Fibroblast of skin of scalp (primary cell): ENCODE measurements around the gene ZFR. TPM values are rescaled to one million over a fixed set of nuclear protein-coding genes. Genes with fewer than 3 reads are reported as not detected.
"Not testable (repeated sequence)": the region's sequence is repeated elsewhere in the genome, so short reads cannot be mapped to it uniquely, and the experiment has no call there.

Experiments
- DNase-seq: peaks from one replicate; pipeline ENCODE4 v3.0.0-alpha.2; 2013
- polyA plus RNA-seq, 2 experiments: library from polyadenylated mRNA; unstranded; fragments of 120-200 nt; gene quantifications; one replicate each; pipeline ENCODE4 v1.2.1, GENCODE V29; 2013; ENCODE audit not compliant: insufficient read length in 2 of 2

The ZFR gene
- 64.3 TPM for polyA plus RNA-seq (2013, experiment 1 of 2; ENCODE audit: insufficient read length)
- polyA plus RNA-seq (2013, experiment 2 of 2; ENCODE audit: insufficient read length): 69.4 TPM

DNA sequence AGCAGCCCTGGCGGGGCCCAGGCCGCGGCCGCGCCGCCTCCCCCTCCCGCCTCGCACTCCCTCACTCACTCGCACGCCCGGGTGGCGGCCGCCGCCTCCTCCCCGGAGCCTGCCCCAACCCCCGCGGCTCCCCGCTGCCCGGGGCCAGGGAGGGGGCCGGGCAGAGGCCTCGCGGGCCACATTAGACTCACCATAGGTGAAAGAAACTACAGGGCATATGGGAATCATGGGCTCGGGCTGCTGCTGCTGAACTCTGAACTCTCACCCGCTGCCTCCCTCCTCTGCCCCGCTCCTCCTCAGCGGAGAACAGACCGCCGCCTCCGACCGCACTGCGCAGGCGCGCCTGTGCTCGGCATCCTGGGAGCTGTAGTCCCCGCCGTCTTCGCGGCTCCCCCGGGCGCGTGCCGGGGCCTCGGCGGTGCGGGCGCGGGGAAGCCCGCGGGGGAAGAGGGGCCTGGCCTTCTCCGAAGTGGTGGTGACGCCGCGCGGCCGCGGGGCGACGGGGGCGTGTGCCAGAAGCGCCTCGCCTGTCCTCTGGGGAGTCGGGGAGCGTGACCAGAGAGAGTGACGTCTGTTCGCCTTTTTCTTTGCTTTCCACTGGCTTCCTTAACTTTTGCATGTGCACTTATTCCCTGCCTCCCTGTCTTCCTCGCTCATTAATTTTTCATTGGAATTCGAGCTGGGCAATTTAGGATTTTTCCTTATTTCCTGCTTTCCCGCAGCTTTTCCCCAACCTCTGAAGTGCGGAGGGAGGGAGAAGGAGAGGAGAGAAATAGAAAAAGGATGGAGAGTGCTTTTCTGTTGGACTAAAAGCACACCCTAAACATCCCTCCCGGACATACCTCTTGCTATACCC, at the start of gene ZFR:
Gene ZFR, minus strand, starts transcription at position 310 of the 856 bp plus-strand sequence. Its CDS starts 82 bp downstream, at position 228.
- peak; percentile 91 for DNase-seq

DNA sequence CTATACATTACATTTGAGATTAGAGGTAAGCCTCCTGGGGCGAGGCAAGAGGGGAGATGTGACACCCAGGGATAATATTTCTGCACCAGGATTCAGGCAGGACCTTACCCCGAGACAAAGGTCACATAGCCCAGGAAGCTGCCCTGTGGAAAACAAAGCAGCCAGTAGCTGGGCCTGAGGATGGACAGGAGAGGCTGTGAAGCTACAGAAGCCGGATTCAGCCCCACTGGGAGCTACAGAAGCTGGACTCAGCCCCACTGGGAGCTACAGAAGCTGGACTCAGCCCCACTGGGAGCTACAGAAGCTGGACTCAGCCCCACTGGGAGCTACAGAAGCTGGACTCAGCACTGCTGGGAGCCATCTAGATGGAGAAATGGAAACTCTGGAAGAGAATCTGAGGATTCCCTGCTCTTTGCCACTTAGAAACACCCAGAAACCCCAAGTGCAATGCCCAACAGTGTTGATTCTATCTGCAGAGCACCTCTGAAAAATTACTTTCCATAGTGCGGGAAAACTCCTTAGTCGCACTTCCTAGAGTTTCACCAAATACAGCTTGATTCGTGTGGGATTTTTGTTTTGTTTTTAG, 46.5 kb upstream of the ZFR start:
- no peak for DNase-seq

DNA sequence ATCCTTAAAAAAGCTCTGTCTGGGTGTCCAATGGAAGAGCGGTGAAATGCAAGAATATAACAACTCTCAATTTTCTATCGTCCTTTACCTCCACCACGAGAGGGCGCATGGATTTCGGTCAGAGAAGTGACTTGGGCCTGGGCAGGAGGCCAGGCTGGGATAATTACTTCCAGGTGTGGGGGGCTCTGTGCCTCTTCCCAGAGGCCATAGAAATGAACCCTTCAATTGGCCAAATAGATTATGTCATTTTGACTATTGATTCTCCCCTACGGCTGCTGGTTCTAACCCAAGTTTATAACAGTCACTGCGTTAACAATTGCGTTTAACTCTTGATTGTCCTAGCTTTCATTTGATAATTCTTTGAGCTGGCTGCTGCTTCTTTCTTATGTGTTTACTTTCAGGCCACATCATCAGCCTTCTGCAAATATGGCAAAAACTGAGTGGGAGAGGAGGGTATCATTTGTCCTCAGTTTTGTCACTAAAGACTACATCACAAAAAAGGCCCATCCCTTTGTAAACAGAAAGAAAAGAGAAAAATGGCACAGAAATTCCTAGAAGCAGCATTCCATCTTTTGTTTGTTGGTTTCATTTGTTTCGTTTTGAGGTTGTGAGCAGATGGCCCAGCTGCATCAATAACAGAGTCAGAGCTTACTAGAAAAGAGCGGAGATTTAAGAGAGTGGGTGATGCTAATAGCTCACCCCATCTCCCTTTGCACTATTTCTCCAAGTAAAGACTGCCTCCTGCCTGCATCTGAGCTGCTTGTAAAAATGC, 45.4 kb upstream of the ZFR start:
- DNase-seq: peak; percentile 90

DNA sequence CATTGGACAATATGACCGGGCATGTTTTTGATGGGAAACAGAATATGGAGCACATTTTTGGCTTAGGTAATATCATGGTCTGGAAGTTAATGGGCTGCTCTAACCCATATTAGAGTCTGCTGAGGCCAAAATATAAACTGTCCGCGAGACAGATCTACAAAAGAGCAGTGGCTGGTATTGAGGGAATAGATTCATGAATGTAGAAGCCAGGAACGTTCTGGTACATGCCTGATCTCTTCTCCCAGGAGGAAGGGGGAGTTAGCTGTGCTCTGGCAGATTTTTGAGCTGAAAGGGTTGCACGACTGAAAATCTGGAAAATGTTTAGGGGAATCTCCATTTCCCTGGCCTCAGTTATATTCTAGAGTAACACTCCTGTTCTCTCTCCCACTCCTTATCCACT, 42.9 kb upstream of the ZFR start:
- DNase-seq: no peak

DNA sequence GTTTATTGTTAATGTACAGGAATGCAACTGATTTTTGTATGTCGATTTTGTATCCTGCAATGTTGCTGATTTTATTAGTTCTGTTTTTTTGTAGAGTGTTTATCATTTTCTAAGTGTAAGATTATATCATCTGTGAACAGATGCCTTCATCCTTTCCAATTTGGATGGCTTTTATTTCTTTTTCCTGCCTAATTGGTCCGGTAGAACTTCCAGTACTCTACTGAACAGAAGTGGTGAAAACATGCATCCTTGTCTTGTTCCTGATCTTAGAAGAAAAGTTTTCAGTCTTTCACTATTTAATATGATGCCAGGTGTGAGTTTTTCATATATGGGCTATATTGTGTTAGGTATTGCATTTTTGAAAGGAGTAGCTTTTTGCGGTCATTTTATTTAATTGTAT, 42.5 kb upstream of the ZFR start:
- no peak for DNase-seq

DNA sequence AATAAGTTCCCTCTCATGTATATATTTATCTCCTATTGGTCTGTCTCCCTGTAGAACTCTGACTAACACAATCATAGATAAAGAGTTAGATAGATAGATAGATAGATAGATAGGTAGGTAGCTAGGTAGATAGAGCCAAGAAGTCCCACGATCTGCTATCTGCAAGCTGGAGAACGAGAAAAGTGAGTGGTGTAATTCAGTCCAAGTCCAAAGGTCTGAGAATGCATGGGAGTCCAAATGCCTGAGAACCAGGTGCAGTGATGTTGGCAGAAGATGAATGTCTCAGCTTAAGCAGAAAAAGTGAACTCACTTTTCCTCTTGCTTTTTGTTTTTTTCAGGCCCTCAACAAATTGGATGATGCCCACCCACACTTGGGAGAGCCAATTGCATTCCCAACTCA, 37.7 kb upstream of the ZFR start:
- DNase-seq: no peak

DNA sequence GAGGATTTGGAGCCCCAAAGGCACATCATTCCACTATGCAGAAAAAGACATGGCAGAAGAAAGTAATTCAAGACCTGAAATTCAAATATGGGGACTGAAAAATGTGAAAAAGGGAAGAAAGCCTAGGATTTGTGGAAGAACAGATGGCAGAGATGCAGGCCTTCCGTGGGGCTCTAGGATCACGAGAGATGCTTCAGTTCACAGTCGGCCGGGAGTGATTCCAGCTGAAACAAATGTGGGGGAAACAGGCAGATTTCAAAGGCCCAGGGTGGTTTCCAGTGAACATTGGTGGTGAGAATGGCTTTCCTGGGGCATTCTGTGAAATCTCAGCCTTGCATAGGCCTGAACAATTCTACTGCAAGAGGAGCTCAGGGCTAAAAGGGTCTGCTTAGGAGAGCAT, 34.6 kb upstream of the ZFR start:
- DNase-seq: no peak

DNA sequence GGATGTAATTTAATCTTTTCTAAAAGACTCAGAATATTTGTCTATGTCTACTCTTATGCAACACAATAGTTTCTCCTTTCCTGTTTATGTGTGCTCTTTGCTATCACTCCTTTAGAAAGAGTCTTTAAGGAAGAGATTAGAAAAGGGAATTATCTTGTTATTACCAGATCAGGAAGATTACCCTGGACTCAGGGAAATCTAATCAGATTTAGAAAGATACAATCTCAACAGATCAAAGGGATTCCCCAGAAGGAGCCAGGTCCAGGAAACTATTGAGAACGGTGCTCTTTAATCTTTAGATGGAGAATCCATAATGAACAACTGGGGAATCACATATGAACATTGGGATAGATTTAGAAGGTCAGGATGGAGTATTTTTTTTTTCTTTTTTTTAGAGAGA, 32.4 kb upstream of the ZFR start:
- DNase-seq: no peak

DNA sequence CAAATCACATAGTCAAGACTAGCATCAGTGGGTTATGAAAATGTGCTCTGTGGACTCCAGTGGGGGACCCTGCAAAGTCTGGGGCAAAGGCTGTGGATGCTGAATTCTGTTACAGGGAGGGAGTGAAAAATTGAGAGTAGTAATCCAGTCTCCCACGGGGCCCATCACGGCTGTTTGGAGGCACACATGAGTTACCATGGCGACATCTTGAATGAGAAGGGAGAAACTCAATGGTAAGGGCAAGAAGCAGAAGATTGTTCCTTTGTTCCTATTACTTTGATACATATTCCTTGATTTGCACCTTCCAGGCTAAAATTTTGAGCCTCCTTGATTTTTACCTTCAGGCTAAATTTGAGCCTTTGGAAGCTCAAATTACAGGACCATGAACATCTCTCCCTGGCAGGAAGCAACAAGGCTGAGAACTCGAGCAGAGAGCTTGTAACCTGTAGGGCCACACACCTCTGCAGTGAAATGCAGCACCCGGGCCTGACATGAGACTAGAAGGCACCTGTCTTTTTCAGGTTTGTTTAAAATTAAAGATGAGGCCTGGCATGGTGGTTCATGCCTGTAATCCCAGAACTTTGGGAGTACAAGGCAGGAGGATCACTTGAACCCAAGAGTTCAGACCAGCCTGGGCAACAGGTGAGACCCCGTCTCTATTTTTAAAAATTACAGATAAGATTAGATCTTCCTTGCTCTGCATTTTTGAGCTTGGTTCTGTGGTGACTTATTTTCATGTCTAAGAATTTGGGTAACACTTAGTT, 31.0 kb upstream of the ZFR start:
- no peak for DNase-seq

DNA sequence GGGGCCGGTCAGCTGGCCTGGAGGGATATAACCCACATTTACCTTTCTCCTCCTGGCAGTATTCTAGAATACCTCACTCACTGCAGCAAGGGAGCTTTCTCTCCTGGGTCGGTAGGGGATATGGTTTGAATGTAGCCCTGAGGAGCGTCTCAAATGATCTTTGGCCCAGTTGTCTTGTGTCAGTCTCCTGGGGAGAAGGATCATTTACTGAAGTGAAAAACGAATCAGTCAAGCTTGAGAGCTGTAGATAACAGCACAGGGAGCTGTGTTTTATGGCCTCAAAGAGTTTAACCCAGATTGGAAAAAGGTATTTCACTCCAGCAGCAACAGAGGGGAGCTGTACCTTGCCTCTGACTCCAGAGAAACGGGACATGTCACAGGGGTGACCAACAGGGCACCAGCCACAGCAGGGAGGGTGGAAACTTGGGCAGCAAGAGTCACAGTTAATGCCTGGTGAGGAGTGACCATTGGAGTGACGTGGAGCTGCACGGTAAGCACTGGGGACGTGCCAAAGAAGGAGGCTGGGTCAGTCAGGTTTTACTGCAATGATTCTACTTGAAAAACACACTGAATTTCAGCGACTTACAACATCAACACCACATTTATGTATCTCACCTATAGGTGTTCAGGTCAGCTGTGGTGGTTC, 29.8 kb upstream of the ZFR start:
- DNase-seq: no peak

DNA sequence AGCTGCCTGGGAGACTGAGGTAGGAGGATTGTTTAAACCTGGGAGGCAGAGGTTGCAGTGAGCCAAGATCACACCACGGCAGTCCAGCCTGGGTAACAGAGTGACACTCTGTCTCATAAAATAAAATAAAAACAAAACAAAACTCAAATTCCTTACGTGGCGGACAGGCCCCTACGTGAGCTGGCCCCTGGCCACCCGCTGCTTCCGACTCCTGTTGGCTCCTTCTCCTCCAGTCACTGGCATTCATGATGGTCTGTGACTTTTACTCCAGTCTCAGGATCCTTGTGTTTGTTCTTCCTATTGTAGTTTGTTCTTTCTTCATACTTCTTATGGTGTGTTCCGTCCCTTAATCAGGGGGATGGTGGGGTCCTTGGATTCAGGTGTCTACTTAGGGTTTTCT, 28.5 kb upstream of the ZFR start:
- DNase-seq: no peak

DNA sequence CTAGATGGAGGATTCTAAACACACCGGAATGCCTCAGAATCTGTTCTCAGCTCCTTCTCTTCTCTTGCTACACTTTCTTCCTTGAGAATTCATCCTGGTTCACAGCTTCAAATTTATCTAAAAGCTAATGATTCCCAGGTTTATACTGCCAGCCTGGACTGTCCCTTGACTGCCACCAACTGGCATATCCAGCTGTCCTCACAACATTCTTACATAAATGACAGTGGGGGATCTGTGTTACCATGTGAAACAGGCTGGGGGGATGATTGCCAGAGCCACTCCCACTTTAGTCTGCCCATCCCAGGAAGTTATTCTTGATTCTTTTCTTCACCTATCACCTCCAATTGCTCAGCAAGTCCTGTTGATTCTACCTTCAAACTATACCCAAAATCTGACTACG, 27.2 kb upstream of the ZFR start:
- peak; percentile 35 for DNase-seq

DNA sequence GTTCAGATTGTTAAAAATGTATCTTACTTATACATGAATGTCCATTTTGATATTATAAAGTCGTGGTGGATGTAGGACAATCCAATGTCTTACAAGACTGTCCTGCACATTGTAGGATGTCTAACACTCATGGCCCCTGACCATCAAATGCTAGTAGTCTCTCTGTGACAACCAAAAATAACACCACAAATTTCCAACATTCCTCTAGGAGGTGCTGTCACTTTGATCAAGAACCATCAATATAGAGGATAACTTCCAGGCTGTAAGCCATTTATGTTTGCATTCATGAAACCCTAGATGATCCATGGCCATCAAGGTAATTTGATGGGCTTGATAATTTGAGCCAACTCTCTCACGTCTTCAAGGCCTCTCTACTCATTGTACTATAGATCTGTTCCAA, 20.5 kb upstream of the ZFR start:
- DNase-seq: no peak

DNA sequence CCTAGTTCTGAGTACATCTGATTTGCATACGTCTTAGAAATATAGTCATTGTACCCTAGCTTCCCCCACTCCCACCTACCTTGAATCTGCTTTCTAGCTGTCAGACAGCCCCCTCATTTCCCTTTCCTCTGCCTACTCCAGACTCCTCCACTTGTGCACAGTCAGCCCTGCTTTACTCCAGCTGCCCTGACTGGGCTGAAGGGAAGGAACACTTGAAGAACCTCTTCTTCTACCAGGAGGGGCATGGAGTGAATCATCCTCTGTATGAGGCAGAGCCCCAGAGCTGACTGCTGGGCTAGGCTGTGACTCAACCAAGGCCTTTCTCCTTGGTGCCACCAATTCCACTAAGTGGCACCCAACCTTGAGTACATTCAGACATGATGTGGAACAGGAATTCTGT, 18.1 kb upstream of the ZFR start:
- DNase-seq: peak; percentile 75

DNA sequence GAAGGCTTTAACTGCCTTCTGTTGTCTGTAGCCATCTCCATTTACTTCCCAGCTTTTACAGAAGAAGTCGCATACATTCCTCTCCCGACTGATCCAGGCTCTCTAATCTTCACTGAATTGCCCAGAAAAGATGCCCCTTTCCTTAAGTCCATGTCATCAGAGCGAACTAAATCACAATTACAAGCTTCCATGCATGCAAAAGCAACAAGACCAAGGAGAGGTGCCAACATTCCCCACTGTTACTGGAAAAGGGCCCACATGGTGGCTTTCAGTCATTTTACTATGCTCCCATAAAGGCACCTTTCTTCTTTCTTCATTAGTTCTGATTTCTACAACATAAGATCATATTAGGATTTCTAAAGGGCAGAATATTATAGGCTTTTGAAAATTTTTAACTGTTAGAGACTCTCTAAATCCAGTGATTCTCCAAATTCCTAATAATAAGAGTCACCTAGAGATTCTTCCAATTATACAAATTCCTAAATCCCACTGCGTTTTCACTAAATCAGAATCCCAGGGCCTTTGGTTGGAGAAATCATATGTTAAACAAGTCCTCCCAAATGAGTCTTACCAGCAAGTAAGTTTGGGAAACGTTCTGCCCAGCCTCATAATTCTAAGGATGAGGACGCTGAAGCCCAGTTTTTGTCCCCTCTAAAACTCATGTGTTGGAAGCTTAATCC, 17.0 kb upstream of the ZFR start:
- peak; percentile 72 for DNase-seq

DNA sequence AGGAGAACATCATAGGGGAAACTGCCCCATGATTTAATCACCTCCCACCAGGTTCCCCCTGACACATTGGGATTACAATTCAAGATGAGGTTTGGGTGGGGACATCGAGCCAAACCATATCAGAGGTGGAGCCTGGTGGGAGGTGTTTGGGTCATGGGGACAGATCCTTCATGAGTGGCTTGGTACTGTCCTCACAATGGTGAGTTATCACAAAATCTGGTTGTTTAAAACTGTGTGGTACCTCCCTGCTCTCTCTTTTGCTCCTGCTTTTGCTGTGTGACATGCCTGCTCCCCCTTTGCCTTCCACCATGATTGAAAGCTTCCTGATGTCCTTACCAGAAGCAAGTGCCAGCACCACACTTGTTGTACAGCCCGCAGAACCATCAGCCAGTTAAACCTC, 16.2 kb upstream of the ZFR start:
- DNase-seq: no peak

DNA sequence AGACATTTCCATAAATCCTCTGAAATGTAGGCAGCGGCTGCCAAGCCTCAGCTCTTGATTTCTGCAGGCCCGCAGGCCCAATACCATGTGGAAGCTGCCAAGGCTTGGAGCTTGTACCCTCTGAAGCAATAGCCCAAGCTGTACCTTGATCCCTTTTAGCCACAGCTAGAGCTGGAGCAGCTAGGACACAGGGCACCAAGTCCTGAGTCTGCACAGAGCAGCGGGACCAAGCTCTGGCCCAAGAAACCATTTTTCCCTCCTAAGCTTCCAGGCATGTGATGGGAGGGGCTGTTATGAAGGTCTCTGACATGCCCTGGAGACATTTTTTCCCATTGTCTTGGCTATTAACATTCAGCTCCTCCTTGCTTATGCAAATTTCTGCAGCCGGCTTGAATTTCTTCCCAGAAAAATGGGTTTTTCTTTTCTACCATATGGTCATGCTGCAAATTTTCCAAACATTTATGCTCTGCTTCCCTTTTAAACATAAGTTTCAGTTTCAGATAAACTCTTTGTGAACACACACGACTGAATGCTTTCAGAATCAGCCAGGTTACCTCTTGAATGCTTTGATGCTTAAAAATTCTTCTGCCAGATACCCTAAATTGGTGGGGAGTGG, 14.4 kb upstream of the ZFR start:
- no peak for DNase-seq

DNA sequence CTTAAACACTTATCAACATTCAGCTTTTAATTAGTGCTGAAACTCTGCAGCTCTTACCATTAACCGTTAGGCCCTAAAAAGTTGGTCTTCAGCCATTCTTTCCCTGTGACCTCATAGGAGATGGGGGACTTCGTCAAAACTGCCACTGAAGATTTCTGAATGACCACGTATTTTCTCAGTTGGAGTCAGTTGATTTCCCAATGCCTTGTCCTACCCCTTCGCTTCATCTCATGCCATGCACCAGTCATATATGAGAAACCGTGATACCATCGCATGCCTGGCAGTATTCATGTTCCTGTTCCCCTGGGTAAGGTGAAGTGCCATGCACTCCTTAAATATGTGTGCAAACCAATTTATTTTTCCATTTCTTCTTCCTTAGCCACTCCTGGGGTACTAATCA, 10.8 kb upstream of the ZFR start:
- DNase-seq: no peak

DNA sequence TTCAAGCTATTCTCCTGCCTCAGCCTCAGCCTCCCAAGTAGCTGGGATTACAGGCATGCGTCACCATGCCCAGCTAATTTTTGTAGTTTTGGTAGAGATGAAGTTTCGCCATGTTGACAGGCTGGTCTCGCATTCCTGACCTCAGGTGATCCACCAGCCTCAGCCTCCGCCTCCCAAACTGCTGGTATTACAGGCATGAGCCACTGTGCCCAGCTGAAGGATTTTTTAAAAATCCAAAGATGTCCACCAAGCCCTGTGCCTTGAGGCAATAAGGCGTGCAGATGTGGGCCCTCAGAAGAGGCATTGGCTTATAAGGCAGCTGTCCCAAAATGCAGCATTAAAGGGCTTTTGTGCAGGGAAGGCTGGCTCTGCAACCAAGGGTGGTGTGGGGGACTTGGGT, 10.3 kb upstream of the ZFR start:
- no peak for DNase-seq

DNA sequence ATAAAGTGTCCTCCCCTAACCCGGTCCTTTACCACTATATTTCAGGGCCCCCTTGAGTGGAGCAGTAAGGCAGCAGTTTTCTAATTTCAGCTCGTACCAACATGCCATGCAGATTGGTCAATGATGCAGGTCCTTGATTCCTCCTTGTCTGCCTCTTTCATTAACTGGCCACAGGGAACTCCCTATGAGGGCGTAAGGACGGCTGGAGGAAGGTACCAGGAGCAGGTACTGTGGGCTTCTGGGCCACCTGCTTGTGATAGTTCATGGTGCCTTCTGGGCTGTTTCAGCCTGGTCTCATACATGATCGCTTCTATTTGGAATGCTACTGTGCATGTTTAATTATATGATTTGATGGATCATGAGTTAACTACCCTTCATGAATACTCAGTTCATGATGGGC, 9.4 kb upstream of the ZFR start:
- DNase-seq: no peak

DNA sequence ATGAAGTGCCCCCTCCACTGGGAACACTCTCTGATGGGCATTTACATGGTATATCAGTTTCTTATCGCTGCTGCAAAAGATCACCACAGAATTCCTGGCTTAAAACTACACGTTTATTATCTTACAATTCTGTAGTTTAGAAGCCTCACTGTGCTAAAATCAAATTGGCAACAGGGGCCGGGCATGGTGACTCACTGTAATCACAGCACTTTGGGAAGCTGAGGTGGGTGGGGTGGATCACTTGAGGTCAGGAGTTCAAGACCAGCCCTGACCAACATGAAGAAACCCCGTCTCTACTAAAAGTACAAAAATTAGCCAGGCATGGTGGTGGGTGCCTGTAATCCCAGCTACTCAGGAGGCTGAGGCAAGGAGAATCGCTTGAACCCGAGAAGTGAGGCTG, 7.8 kb upstream of the ZFR start:
- not testable (repeated sequence) for DNase-seq
